ENCODE data around the gene ZNF547.

DNA sequence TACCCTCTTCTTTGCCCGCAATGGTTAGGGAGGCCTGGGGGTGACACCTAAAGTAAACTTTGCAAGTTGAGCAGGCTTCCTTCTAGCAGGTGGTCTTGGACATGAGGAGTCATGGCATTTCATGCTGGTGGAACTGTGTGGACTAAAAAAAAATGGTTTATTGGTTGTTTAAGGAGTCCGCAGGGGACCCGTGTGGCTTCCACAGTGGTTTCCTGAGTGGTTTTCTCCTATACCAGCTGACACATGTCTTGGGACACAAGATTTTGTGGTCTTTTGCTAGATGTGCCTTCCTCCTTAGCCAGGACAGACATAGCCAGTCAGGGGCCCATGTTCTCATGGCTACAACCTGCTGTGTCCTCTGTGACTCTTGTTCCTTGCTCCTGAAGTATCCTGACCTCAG, 41.6 kb upstream of the ZNF547 start:
- no peak for TF ChIP-seq EZH2 (IDR thresholded peaks at IDR 0.05)
- no peak for TF ChIP-seq POLR2AphosphoS5 (IDR thresholded peaks at IDR 0.05; ENCODE audit: borderline replicate concordance, low read depth, low read length)

Data from SK-N-MC (cell line).